Measurements from ENCODE around the gene TLE1.

DNA sequence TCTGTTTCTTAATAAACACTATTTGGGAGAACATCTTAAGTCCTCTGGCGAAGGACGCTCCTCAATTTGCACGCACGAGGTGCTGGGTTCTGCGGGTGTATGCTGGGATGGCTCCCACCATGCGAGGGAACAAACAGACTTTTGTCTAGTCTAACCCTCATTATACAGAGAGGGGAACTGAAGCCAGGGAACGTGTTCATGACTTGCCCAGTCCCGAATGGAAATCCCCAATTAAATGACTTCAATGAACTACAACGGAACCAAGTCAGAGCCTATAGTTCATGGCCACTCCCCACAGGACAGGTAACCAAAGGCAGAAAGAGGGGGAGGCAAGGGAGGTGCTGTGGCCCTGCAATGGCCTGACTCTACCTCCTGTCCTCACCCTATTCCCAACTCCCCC, 9.3 kb downstream of the TLE1 start:
- TF ChIP-seq POLR2A (IDR thresholded peaks at IDR 0.05; ENCODE audit: low read length) (no peak), GATA1 (IDR thresholded peaks at IDR 0.05; ENCODE audit: low read depth, low read length) (no peak)

Measured in erythroblast (primary cell).